OCI-M2 (cell line): ENCODE data around the gene ENDOV.

Experiments
- DNase-seq: peaks from one replicate; lab custom pipeline; 2025; ENCODE audit not compliant: unreplicated experiment; lab: John Stamatoyannopoulos, UW

Gene ENDOV

GRCh38 chr17:80414508-80414802, 512 bp upstream of the ENDOV start:
- DNase-seq = no peak

DNA sequence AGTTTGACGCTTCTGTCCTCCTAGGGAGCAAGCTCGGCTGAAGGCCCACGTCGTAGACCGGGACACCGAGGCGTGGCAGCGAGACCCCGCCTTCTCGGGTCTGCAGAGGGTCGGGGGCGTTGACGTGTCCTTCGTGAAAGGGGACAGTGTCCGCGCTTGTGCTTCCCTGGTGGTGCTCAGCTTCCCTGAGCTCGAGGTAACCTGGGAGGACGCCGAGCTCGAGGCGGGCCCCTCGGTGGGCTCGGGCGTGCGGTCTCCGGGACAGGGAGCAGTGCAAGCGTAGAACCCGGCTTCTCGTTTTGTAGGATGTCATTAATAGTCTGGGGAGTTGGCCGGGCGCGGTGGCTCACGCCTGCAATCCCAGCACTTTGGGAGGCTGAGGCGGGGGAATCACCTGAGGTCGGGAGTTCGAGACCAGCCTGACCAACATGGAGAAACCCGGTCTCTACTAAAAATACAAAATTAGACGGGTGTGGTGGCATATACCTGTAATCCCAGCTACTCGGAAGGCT, 715 bp downstream of the ENDOV start:
- no peak for DNase-seq

DNA sequence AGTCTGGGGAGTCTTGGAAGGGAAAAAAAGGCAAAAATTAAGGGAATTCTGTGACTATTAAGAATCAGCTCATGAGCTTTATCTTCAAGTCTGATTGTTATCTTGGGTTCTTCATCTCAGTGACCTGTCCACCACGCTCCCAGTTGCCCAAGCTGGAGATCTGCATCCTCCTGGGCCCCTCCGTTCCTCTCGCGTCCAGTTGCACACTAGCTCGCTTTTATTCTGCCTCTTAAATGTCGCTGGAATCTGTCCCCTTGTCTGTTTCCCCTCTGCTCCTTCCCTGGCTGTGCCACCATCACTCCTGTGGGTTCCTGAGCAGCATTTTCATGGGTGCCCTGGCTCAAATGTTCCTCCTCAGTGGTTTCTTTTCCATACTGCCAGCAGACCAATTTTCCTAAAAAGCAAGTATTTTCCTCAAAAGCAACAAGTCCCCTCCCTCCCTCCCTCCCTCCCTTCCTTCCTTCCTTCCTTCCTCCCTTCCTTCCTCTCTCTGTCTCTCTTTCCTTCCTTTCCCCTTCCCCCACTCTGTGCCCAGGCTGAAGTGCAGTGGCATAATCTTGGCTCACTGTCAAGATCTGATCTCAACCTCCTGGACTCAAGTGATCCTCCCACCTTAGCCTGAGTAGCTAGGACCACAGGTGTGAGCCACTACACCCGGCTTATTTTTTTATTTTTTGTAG, 1.4 kb downstream of the ENDOV start:
- DNase-seq = no peak

DNA sequence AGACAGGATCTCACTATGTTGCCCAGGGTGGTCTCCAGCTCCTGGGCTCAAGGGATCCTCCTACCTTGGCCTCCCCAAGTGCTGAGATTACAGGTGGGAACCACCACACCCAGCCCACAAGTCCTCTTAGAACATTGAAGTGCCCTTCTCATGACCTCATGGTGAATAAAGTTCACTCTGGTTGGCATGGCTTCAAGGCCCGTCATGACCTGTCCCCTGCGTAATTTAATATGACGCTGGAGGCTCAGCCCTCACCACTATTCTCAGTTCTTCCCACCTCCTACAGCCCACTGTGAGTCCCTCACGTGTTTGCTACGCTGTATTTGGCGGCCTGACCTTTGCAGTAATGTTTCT, 1.9 kb downstream of the ENDOV start:
- DNase-seq = no peak

- DNase-seq = no peak
Measured at GRCh38 chr17:80418589-80418988, 3.6 kb downstream of the ENDOV start.

DNA sequence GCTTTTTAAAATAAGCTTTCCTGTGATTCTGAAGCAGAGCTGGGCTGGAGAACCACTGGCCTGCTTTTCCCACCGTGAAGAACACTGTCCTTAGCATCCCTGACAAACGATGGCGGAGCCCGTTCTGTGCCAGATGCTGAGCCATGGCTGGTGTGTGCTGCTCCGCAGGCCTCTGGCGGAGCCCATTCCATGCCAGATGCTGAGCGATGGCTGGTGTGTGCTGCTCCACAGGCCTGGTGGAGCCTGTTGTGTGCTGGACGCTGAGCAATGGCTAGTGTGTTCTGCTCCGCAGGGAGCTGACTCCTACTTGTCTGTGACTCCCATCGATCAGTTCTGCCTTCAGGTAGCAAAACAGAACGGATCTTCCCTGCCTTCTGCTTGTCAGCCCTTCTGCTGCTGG, 4.3 kb downstream of the ENDOV start:
- DNase-seq = no peak

DNA sequence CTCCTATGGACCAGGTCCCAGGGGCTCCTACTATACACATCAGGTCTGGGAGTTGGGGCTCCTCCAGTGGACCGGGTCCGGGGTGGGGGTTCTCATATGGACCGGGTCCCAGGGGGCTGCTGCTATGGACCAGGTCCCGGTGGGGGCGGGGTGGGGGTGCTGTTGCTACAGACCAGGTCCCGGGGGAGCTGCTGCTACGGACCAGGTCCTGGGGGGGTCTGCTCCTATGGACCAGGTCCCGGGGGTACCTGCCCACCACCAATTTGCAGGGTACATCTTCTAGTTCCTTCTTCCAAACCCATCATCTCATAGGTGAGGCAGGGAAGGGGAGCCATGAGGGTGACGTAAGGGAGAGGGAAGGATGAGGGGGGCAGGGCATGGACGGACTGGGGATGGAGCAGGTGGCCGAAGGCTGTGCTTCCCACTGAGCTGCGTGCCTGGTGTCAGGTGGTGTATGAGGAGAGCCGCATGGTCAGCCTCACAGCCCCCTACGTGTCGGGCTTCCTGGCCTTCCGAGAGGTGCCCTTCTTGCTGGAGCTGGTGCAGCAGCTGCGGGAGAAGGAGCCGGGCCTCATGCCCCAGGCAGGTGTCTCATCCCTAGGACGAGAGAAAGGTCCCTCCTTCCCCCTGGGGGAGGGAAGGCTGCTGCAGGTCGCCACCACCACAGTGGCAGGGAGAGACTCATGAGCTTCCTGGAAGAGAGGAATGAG, 6.6 kb downstream of the ENDOV start:
- DNase-seq = no peak

GRCh38 chr17:80422276-80422675, 7.3 kb downstream of the ENDOV start:
- DNase-seq = no peak

GRCh38 chr17:80422981-80423380, 8.0 kb downstream of the ENDOV start:
- DNase-seq = no peak

DNA sequence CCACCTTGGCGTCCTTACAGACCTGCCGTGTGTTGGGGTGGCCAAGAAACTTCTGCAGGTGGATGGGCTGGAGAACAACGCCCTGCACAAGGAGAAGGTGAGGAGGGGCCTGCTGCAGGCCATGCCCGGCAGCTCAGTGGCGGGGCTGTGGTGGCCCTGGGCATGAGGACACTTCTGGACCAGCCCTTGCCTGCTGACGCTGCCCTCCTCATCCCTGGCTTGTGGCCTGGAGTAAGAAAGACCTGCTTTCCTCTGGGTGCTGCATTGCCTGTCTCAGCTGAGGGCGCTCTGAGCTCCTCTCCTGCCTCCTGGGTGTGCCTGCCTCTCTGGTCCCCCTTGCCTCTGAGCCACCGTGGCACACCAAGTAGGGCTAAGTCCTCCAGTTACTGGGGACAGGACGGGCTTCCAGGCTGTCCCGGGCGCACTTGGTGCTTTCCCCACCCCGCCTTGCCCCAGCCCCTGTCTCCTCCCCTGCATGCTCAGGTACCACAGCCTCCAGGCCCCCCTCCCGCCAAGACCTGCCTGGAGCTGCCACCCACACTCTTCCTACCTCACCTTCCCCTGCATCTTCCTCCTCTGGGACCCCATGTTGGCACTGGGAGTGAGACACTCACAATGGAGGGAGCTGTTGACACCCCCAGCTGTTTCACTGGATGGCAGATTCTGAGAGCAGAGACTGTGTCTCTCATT, 8.7 kb downstream of the ENDOV start:
- DNase-seq = no peak

DNA sequence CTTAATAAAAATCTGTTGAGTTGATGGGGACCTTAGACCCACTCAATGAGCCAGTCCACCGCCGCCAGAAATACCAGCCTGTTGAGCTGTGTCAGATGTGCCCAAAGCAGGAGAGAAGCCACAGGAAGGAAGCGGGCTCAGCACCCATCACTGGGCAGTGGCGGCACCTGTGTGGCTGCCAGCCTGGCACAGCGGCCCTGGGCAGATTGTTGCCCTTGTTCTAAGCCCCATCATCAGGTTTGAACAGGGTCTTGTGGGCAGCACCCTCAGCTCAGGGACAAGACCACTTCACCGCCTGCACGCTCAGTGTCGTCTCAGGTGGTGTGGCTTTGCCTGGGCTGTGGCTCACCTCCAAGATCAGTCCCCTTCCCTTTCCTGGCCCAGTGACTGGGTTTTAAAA, 9.3 kb downstream of the ENDOV start:
- DNase-seq = no peak

GRCh38 chr17:80424878-80425765, 10.2 kb downstream of the ENDOV start:
- no peak for DNase-seq

- no peak for DNase-seq
Measured at GRCh38 chr17:80425835-80426426, 11.0 kb downstream of the ENDOV start.

DNA sequence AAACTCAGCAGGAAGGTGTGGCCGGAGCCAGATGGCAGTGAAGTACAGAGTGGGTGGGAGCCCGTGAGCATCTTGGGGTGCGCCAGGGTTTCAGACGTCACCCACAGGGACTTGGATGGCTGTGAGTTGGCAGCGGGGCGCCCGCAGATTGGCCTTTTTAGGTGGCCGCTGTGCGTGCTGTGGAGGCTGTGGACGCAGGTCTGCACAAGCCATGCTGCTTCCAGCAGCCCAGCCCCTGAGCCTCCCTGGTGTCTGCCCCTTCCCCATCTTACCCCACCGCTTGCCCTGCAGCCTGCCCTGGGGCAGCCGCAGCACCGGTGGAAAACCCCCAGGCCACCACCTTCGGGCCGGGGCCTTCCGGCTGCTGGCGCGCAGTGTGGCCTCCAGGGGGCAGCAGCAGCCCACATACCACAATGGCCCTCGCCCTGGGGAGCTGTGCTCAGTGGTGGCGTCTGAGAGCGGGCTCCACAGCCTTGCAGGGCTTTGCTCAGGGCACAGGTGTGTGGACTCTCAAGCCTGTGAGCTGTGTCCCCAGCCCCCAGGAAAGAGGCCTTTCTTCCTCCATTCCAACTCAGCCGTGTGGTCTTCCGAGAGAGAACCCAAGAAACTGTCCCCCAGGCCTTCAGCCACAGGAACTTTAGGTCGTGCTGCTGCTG, 11.8 kb downstream of the ENDOV start:
- peak; percentile 2 for DNase-seq

- DNase-seq = no peak
Measured at GRCh38 chr17:80427366-80428282, 12.7 kb downstream of the ENDOV start.

GRCh38 chr17:80428363-80428762, 13.4 kb downstream of the ENDOV start:
- no peak for DNase-seq

DNA sequence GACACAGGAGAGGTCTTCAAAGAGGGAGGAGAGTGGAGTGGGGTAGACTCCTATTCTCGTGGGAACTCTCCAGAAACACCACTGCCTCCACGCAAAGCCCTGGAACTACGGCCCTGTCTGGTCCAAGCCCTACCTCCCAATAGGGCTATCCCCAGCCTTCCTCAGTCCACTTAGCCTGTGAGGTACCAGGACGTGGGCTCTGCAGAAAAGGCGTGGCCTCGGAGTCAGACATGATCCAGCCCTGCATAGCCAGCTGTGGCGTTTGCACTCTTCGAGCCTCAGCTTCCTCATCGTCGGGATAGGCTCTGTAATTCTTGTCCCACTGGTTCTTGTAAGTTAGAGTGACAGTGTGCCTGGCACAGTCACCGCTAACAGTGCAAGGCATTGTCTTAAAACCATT, 13.8 kb downstream of the ENDOV start:
- no peak for DNase-seq

GRCh38 chr17:80429356-80430275, 14.6 kb downstream of the ENDOV start:
- no peak for DNase-seq
